Sigmoid colon (tissue), 4 donors: ENCODE results near the gene ABCB4.

Experiments used
- EP300 ChIP-seq, 4 donors: sonication (generic); formaldehyde crosslinking; IDR thresholded peaks; one replicate each; pipeline ENCODE4 v1.6.1; 2017; ENCODE audit warnings: antibody characterized with exemption in 4 of 4
- TF ChIP-seq, protein P1 (sequence below), 4 experiments: fragments of 450-650 bp in 3 of 4; fragments of 200-600 bp in 1 of 4; IDR thresholded peaks; one replicate each; pipeline ENCODE4 v1.5.1; 2016 to 2019; ENCODE audit warnings: antibody characterized with exemption in 4 of 4, mild to moderate bottlenecking in 3 of 4, moderate library complexity in 2 of 4

DNA sequence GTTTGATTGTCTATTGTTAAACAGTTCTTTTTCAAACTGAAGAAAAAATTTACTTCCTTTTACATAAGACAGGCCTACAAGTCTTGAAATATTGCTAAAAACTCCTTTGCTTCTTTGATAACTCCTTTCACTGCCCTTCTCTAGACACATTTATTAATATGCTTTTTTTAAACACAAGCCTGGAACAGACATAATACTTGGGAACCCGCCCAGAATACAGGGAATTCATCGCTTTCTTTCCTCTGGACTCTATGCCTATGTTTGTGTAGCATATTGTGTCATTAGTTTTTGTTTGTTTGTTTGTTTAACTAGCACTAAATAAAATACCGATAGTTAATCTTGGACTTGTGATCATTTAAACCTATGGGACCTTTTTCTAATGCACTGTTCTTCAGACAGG, 42.4 kb upstream of the ABCB4 start:
- TF ChIP-seq EP300 (IDR thresholded peaks at IDR 0.05) = no peak
- TF ChIP-seq, protein P1, sequence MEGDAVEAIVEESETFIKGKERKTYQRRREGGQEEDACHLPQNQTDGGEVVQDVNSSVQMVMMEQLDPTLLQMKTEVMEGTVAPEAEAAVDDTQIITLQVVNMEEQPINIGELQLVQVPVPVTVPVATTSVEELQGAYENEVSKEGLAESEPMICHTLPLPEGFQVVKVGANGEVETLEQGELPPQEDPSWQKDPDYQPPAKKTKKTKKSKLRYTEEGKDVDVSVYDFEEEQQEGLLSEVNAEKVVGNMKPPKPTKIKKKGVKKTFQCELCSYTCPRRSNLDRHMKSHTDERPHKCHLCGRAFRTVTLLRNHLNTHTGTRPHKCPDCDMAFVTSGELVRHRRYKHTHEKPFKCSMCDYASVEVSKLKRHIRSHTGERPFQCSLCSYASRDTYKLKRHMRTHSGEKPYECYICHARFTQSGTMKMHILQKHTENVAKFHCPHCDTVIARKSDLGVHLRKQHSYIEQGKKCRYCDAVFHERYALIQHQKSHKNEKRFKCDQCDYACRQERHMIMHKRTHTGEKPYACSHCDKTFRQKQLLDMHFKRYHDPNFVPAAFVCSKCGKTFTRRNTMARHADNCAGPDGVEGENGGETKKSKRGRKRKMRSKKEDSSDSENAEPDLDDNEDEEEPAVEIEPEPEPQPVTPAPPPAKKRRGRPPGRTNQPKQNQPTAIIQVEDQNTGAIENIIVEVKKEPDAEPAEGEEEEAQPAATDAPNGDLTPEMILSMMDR (IDR thresholded peaks at IDR 0.05) = no peak
